ENCODE results near the gene HCRTR1. TPM values are rescaled to one million over a fixed set of nuclear protein-coding genes. Genes with fewer than 3 reads are reported as not detected.

Gene HCRTR1
- total RNA-seq, 4 donors from 2014 or later, result not detected

DNA sequence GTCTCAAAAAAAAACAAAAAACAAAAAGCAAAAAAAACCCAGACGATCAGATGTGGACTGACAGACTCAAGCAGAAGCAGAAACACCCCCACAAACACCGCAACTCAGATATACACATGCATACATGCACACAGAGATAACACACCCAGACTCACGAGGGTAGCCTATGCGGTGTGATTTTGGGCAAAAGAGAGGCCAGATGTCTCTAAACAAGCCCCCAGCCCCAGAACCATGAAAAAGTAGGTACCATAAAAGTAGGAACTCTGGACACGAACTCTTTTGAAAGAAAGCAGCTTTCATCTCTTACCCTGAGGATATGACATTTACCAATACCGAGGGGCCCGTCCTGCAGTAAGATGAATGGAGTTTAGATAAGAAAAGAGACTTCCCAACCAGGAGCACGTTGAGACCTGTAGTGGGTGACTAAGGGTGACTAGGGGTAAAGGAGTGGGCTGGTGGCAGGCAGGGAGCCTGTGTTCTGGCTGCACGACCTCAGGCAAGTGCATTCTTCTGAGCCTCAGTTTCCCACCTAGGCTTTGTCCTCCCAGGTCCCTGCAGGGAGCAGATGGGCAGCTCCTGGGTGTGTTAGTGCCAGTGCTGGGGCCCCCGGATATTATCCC is 42.6 kb upstream of the HCRTR1 start:
- H3K4me3 ChIP-seq, result no peak overlapping the region
- WGBS, result 34% methylated on average over 9 of the region's 10 CpGs
- H3K27me3 ChIP-seq, result peaks cover 11% of the 10 kb centered on the region
- no peak for DNase-seq (ENCODE audit: low spot score in 2 of 2)
- peaks cover 46% of the 10 kb centered on the region for H3K4me1 ChIP-seq
- no peaks in the 10 kb centered on the region for H3K9me3 ChIP-seq
- peak overlapping the region; percentile 77 for H3K27ac ChIP-seq
- no peaks in the 10 kb centered on the region for H3K36me3 ChIP-seq
- TF ChIP-seq EP300 (IDR thresholded peaks at IDR 0.05), result no peak
- TF ChIP-seq POLR2AphosphoS5 (IDR thresholded peaks at IDR 0.05), result no peak
- TF ChIP-seq, protein P1, sequence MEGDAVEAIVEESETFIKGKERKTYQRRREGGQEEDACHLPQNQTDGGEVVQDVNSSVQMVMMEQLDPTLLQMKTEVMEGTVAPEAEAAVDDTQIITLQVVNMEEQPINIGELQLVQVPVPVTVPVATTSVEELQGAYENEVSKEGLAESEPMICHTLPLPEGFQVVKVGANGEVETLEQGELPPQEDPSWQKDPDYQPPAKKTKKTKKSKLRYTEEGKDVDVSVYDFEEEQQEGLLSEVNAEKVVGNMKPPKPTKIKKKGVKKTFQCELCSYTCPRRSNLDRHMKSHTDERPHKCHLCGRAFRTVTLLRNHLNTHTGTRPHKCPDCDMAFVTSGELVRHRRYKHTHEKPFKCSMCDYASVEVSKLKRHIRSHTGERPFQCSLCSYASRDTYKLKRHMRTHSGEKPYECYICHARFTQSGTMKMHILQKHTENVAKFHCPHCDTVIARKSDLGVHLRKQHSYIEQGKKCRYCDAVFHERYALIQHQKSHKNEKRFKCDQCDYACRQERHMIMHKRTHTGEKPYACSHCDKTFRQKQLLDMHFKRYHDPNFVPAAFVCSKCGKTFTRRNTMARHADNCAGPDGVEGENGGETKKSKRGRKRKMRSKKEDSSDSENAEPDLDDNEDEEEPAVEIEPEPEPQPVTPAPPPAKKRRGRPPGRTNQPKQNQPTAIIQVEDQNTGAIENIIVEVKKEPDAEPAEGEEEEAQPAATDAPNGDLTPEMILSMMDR (IDR thresholded peaks at IDR 0.05), result no peak
- TF ChIP-seq POLR2A (IDR thresholded peaks at IDR 0.05), result no peak

DNA sequence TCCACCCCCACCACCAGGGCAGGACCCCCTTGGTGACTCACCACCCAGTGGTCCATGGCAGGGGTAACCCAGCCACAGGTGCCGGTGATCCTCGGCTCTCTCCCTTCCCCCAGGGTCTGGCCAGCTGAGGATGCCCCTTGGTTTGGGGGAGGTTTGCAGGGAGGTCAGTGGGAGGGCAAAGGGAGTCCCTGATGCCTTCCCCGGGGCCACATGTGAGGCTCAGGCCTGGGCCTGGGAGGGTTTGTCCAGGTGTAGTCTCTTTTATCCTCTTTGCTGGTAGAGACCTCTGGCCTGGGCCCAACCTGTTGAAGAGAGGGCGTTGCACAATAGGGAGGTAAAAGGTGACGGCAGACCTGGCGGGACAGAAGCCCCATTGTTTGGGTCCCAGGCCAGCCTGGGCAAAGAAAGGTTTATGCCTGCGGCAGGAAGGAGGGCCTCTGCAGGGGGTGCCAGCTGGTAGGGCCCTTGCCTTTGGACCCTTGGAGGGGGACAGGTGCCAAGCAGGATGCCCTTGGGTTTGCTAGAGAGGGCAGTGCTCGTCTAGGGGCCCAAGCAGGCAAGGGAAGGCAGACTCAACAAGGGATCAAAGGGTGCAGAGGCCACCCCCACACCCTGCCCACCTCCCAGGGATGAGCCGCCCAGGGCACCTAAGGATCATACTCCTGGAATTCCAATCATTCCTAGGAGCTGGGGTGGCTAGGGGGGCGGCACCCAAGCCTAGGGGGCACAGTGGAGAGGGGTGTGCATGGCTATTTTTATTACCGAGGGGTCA is 41.9 kb upstream of the HCRTR1 start:
- no peak for DNase-seq (ENCODE audit: low spot score in 2 of 2)
- Histone ChIP-seq H3K27me3 (peaks cover 11% of the 10 kb centered on the region), H3K4me1 (peaks cover 50% of the 10 kb centered on the region), H3K4me3 (peak overlapping the region; percentile 52), H3K9me3 (no peaks in the 10 kb centered on the region), H3K27ac (peak overlapping the region; percentile 77), H3K36me3 (no peaks in the 10 kb centered on the region)
- no peak for TF ChIP-seq EP300 (IDR thresholded peaks at IDR 0.05)
- TF ChIP-seq, protein P1 (IDR thresholded peaks at IDR 0.05), result no peak
- no peak for TF ChIP-seq POLR2AphosphoS5 (IDR thresholded peaks at IDR 0.05)
- TF ChIP-seq POLR2A (IDR thresholded peaks at IDR 0.05), result no peak
- 39% methylated on average over 7 of the region's 11 CpGs for WGBS

- no peaks in the 10 kb centered on the region for H3K36me3 ChIP-seq
- no peaks in the 10 kb centered on the region for H3K9me3 ChIP-seq
- H3K4me3 ChIP-seq, result peak within 1 kb of the TSS; percentile 52
- peaks cover 11% of the 10 kb centered on the region for H3K27me3 ChIP-seq
- H3K4me1 ChIP-seq, result peaks cover 51% of the 10 kb centered on the region
- TF ChIP-seq, protein P1 (IDR thresholded peaks at IDR 0.05), result no peak
- TF ChIP-seq EP300 (IDR thresholded peaks at IDR 0.05), result no peak
- peak in 1 of 2 donors; percentile 34 for TF ChIP-seq POLR2A (IDR thresholded peaks at IDR 0.05)
- peak in 1 of 3 donors; percentile 14 for TF ChIP-seq POLR2AphosphoS5 (IDR thresholded peaks at IDR 0.05)
- H3K27ac ChIP-seq, result peak within 1 kb of the TSS; percentile 77
- 1% methylated on average over 24 of the region's 25 CpGs for WGBS
- DNase-seq (ENCODE audit: low spot score in 2 of 2), result no peak
Observed at GRCh38 chr1:31576201-31576669, 41.3 kb upstream of the HCRTR1 start, which contains the start of gene TINAGL1. TINAGL1 (plus strand) TSS chr1:31576515; CDS start chr1:31577149, 634 bp downstream.

GRCh38 chr1:31576743-31577455 is 40.6 kb upstream of the HCRTR1 start:
- no peak for DNase-seq (ENCODE audit: low spot score in 2 of 2)
- H3K4me3 ChIP-seq, result peak overlapping the region; percentile 52
- TF ChIP-seq POLR2A (IDR thresholded peaks at IDR 0.05) (no peak), EP300 (IDR thresholded peaks at IDR 0.05) (no peak), POLR2AphosphoS5 (IDR thresholded peaks at IDR 0.05) (no peak)
- TF ChIP-seq, protein P1 (IDR thresholded peaks at IDR 0.05), result no peak
- WGBS, result 51% methylated on average over 11 of the region's 27 CpGs
- H3K36me3 ChIP-seq, result no peaks in the 10 kb centered on the region
- peaks cover 11% of the 10 kb centered on the region for H3K27me3 ChIP-seq
- peaks cover 53% of the 10 kb centered on the region for H3K4me1 ChIP-seq
- no peaks in the 10 kb centered on the region for H3K9me3 ChIP-seq
- peak overlapping the region; percentile 77 for H3K27ac ChIP-seq
